Caco-2 (cell line): ENCODE measurements around the gene NUMBL. TPM values are rescaled to one million over a fixed set of nuclear protein-coding genes. Genes with fewer than 3 reads are reported as not detected.

ENCODE experiments used
- BruUV-seq: library from RNA; stranded (reverse); fragments of 400-500 nt; replicated peaks from 2 replicates; lab custom pipeline; 2021; lab: Mats Ljungman, UMichigan
- CTCF ChIA-PET: fragments of 300-600 bp; sonication (Branson Sonifier 250); formaldehyde crosslinking; loops from one replicate; lab custom pipeline; 2022; ENCODE audit warnings: antibody characterized with exemption; lab: Charles Lee
- POLR2A ChIA-PET: fragments of 300-600 bp; sonication (Branson Sonifier 250); formaldehyde crosslinking; loops from one replicate; lab custom pipeline; 2022; ENCODE audit warnings: antibody characterized with exemption; lab: Charles Lee
- DNase-seq, 2 experiments: peaks; one replicate each; pipeline versions ENCODE4 v3.0.0 to v3.0.0-alpha.2; 2020 to 2022
- H3K27me3 ChIP-seq: replicated peaks from 2 replicates; pipeline ENCODE4 v1.6.0; 2011; ENCODE audit warnings: low read length; ENCODE audit not compliant: control insufficient read depth, insufficient read depth
- H3K36me3 ChIP-seq: 2 replicates; pipeline ENCODE4 v1.5.1; 2011; ENCODE audit warnings: low read length; ENCODE audit not compliant: control insufficient read depth, insufficient read depth
- H3K4me1 ChIP-seq: fragments of 250-450 bp; sonication (Bioruptor Pico); 2 replicates; pipeline ENCODE4 v1.5.1; 2020; ENCODE audit warnings: mild to moderate bottlenecking
- H3K4me3 ChIP-seq: 2 replicates; pipeline ENCODE4 v1.5.1; 2011; ENCODE audit warnings: low read depth, mild to moderate bottlenecking, control low read depth, low read length
- H3K9me3 ChIP-seq: fragments of 250-450 bp; sonication (Bioruptor Pico); 2 replicates; pipeline ENCODE4 v1.5.1; 2020; ENCODE audit warnings: mild to moderate bottlenecking, moderate library complexity
- H3K27ac Mint-ChIP-seq: one replicate; pipeline ENCODE4 v1.8.0; 2022; ENCODE audit warnings: mixed read lengths; ENCODE audit not compliant: unreplicated experiment
- H3K27me3 Mint-ChIP-seq: one replicate; pipeline ENCODE4 v1.8.0; 2022; ENCODE audit warnings: mixed read lengths; ENCODE audit not compliant: insufficient read depth, unreplicated experiment
- H3K36me3 Mint-ChIP-seq: one replicate; pipeline ENCODE4 v1.8.0; 2022; ENCODE audit warnings: mild to moderate bottlenecking, mixed read lengths; ENCODE audit not compliant: insufficient read depth, unreplicated experiment
- H3K4me1 Mint-ChIP-seq: one replicate; pipeline ENCODE4 v1.8.0; 2022; ENCODE audit warnings: low read depth, mixed read lengths; ENCODE audit not compliant: unreplicated experiment
- H3K4me3 Mint-ChIP-seq: one replicate; pipeline ENCODE4 v1.8.0; 2022; ENCODE audit warnings: mild to moderate bottlenecking, moderate library complexity, mixed read lengths; ENCODE audit not compliant: unreplicated experiment
- H3K9me3 Mint-ChIP-seq: one replicate; pipeline ENCODE4 v1.8.0; 2022; ENCODE audit warnings: mixed read lengths; ENCODE audit not compliant: unreplicated experiment
- CTCF ChIP-seq, 2 experiments: fragments of 200-600 bp in 1 of 2; IDR thresholded peaks; 1 replicate in 1 of 2; 2 replicates in 1 of 2; pipeline versions ENCODE4 v1.5.1 to v1.8.0; 2011 to 2022; ENCODE audit warnings: antibody characterized with exemption in 1 of 2, control low read depth in 1 of 2, inconsistent platforms in 1 of 2, low read depth in 1 of 2, low read length in 1 of 2, mild to moderate bottlenecking in 1 of 2, moderate library complexity in 1 of 2; ENCODE audit not compliant: insufficient read depth in 1 of 2, severe bottlenecking in 1 of 2, unreplicated experiment in 1 of 2
- intact Hi-C: fragments of 100-400 bp; cut with micrococcal nuclease; formaldehyde crosslinking; loops from one replicate; pipeline ENCODE4 v1.10.0; 2022; ENCODE audit not compliant: unreplicated experiment
- total RNA-seq: library from RNA; stranded (reverse); gene quantifications from 2 replicates; pipeline ENCODE4 v1.2.3, GENCODE V29; 2022

The NUMBL gene
- total RNA-seq, 1 experiment from 2014 or later, result 22.0 TPM

DNA sequence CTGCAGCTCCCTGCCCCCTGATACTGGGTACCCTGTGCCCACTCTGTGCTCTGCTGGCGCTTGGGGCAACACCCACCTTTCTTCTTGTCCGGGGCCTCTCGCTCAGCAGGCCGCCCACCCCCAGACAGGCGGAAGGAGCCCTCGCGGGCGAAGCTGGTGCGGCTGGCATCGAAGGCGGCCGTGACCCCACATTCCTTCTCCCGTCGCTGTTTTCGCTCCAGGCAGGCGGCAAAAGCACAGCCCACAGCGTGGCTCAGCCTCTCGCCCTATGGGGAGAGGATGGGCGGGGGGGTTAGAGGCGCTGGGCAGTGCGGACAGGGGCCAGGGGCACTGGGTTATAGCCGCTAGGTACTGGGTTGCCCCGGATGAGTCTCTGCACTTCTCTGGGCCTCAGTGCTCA lies 13.3 kb downstream of the NUMBL start:
- CTCF ChIA-PET, result no interaction called here
- TF ChIP-seq CTCF (IDR thresholded peaks at IDR 0.05; ENCODE audit: insufficient read depth in 1 of 2, low read depth in 1 of 2, low read length in 1 of 2, severe bottlenecking in 1 of 2, unreplicated experiment in 1 of 2), result no peak
- Histone ChIP-seq H3K4me1 (no peaks in the 10 kb centered on the region), H3K4me3 (no peak overlapping the region), H3K9me3 (no peaks in the 10 kb centered on the region), H3K27me3 (no peaks in the 10 kb centered on the region), H3K36me3 (no peaks in the 10 kb centered on the region)
- no peaks in the 10 kb centered on the region for H3K9me3 Mint-ChIP-seq
- BruUV-seq, result no TSS peak
- no peak overlapping the region for H3K27ac Mint-ChIP-seq
- no peak for DNase-seq
- H3K4me1 Mint-ChIP-seq, result no peaks in the 10 kb centered on the region
- H3K27me3 Mint-ChIP-seq, result no peaks in the 10 kb centered on the region
- POLR2A ChIA-PET, result no interaction called here
- H3K4me3 Mint-ChIP-seq, result no peak overlapping the region
- intact Hi-C loops, result no loop called here
- peaks cover 24% of the 10 kb centered on the region for H3K36me3 Mint-ChIP-seq

DNA sequence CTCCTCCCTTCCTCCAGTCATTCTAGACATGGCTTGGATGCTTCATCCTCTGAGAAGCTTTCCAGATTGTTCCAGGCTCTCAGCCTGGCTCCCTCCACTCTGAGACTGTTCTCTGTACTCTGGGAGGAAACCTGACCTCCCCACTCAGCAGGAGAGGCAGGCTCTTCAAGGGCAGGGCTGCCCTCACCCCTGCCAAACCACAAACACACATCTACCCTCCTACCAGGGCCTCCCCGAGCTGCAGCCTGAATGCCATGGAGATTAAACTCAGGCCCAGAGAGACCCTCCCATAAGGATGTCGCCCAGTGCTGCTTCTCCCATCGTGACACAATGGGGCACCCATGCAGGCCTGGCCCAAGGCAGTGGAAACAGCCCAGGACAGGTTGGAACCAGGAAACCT lies 16.2 kb downstream of the NUMBL start:
- no peak for DNase-seq
- H3K27ac Mint-ChIP-seq, result no peak overlapping the region
- no peaks in the 10 kb centered on the region for H3K4me1 Mint-ChIP-seq
- H3K4me3 Mint-ChIP-seq, result no peak overlapping the region
- H3K9me3 Mint-ChIP-seq, result no peaks in the 10 kb centered on the region
- POLR2A ChIA-PET, result no interaction called here
- no peaks in the 10 kb centered on the region for H3K36me3 ChIP-seq
- CTCF ChIA-PET, result no interaction called here
- H3K27me3 Mint-ChIP-seq, result no peaks in the 10 kb centered on the region
- peaks cover 24% of the 10 kb centered on the region for H3K36me3 Mint-ChIP-seq
- no peak for TF ChIP-seq CTCF (IDR thresholded peaks at IDR 0.05; ENCODE audit: insufficient read depth in 1 of 2, low read depth in 1 of 2, low read length in 1 of 2, severe bottlenecking in 1 of 2, unreplicated experiment in 1 of 2)
- intact Hi-C loops, result no loop called here
- H3K4me3 ChIP-seq, result no peak overlapping the region
- H3K4me1 ChIP-seq, result no peaks in the 10 kb centered on the region
- no peaks in the 10 kb centered on the region for H3K27me3 ChIP-seq
- no peaks in the 10 kb centered on the region for H3K9me3 ChIP-seq
- BruUV-seq, result no TSS peak

DNA sequence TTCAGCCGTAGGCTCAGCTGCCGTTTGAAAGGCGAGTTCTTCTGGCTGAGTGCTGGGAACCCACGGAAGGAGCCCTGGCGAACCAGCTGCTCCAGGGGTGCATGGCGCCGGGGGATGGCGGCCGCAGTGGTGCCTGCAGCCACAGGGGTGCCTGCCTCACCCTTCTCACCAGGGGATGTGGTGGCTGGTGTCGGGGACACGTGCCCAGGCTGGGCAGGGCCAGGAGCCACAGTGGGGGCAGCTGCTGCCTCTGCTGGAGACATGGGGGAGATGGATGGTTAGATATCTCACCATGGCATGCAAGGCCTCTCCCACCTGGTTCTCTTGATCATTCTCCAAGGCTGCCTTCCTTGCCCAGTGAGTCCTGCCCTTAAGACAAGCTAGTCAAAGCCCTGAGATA lies 17.1 kb downstream of the NUMBL start:
- H3K9me3 ChIP-seq, result no peaks in the 10 kb centered on the region
- H3K4me1 ChIP-seq, result no peaks in the 10 kb centered on the region
- H3K4me3 Mint-ChIP-seq, result no peak overlapping the region
- TF ChIP-seq CTCF (IDR thresholded peaks at IDR 0.05; ENCODE audit: insufficient read depth in 1 of 2, low read depth in 1 of 2, low read length in 1 of 2, severe bottlenecking in 1 of 2, unreplicated experiment in 1 of 2), result no peak
- H3K36me3 ChIP-seq, result no peaks in the 10 kb centered on the region
- no peaks in the 10 kb centered on the region for H3K27me3 ChIP-seq
- ChIA-PET POLR2A (no interaction called here), CTCF (no interaction called here)
- no peak overlapping the region for H3K27ac Mint-ChIP-seq
- no peak overlapping the region for H3K4me3 ChIP-seq
- H3K27me3 Mint-ChIP-seq, result no peaks in the 10 kb centered on the region
- no peaks in the 10 kb centered on the region for H3K4me1 Mint-ChIP-seq
- no peaks in the 10 kb centered on the region for H3K9me3 Mint-ChIP-seq
- intact Hi-C loops, result no loop called here
- DNase-seq, result no peak
- peaks cover 21% of the 10 kb centered on the region for H3K36me3 Mint-ChIP-seq
- no TSS peak for BruUV-seq
